ENCODE measurements around the gene TRIM5. TPM values are rescaled to one million over a fixed set of nuclear protein-coding genes. Genes with fewer than 3 reads are reported as not detected.

The TRIM5 gene
- total and polyA plus RNA-seq, 10 of the 15 experiments (the other 5 are each of a cell fraction or from before 2014, with no cell fraction given), result 20.0 to 59.7 (median 31.8) TPM

GRCh38 chr11:5726351-5726750, 41.5 kb upstream of the TRIM5 start:
- Histone ChIP-seq H3K79me2 (ENCODE audit: control insufficient read depth, insufficient read depth, low read length) (no peaks in the 10 kb centered on the region), H3K4me3 (no peak overlapping the region), H4K20me1 (ENCODE audit: control insufficient read depth, insufficient read depth) (no peaks in the 10 kb centered on the region), H3K4me2 (ENCODE audit: control insufficient read depth, insufficient read depth) (no peak overlapping the region), H3K27me3 (replicated peaks in 1 of 2; ENCODE audit: control insufficient read depth in 2 of 2, insufficient read depth in 2 of 2, low read length in 1 of 2) (no peaks in the 10 kb centered on the region), H3K36me3 (ENCODE audit: control insufficient read depth in 2 of 2, insufficient read depth in 2 of 2, low read length in 1 of 2) (no peaks in the 10 kb centered on the region), H2AFZ (ENCODE audit: control insufficient read depth, low read depth, low read length) (no peak overlapping the region), H3K27ac (ENCODE audit: control insufficient read depth, insufficient read depth) (no peak overlapping the region), H3K4me1 (ENCODE audit: control insufficient read depth, insufficient read depth, low read length) (no peaks in the 10 kb centered on the region), H3K9ac (ENCODE audit: control insufficient read depth, insufficient read depth, low read length) (no peak overlapping the region), H3K9me3 (replicated peaks; ENCODE audit: control insufficient read depth, insufficient read depth, low read length) (no peaks in the 10 kb centered on the region)
- ChIA-PET RAD21 (ENCODE audit: unreplicated experiment) (interaction anchor here (1.2 kb wide), 1 partner anchor 249 kb away, joined by 3 read pairs; no protein-coding TSS in a partner anchor), CTCF (interaction anchor here (1.2 kb wide), 1 partner anchor 8 kb away, joined by 3 read pairs; no protein-coding TSS in a partner anchor), POLR2A (no interaction called here), SMC1A (ENCODE audit: uncharacterized antibody, unreplicated experiment) (interaction anchor here (1.1 to 1.4 kb wide), 2 partner anchors 42 to 56 kb away, joined by 3 read pairs; partner anchors contain the start of gene TRIM5)
- FAIRE-seq (no peak), DNase-seq (ENCODE audit: low read depth, low spot score) (no peak), ATAC-seq (no peak)
- WGBS (ENCODE audit: insufficient coverage, insufficient replicate concordance, low lambda C conversion rate, missing lambda C conversion rate), result 57% methylated on average over 1 of the region's 1 CpG
- intact Hi-C loops (cut with micrococcal nuclease; ENCODE audit: unreplicated experiment) (no loop called here), in situ Hi-C loops (cut with MboI) (no loop called here)
- no TSS peak for BruUV-seq (replicated peaks)
- TF ChIP-seq MTA2 (IDR thresholded peaks at IDR 0.05; ENCODE audit: low read depth) (no peak), POLR2A (IDR thresholded peaks at IDR 0.05; ENCODE audit: low read depth, low read length) (no peak), SREBF1 (IDR thresholded peaks at IDR 0.05; ENCODE audit: low read length) (no peak), EGR1 (IDR thresholded peaks at IDR 0.05; ENCODE audit: borderline replicate concordance in 1 of 2, low read depth in 2 of 2, low read length in 2 of 2) (no peak), NFYB (IDR thresholded peaks at IDR 0.05; ENCODE audit: insufficient read depth, low read depth, low read length) (no peak), ATF7 (IDR thresholded peaks at IDR 0.05; ENCODE audit: low read depth) (no peak), PRDM15 (CRISPR knock-in tag; IDR thresholded peaks at IDR 0.05) (no peak)
